BJ (cell line): ENCODE data around the gene GGACT. TPM values are rescaled to one million over a fixed set of nuclear protein-coding genes. Genes with fewer than 3 reads are reported as not detected.

Experiments
- CTCF ChIA-PET: fragments of 350-600 bp; formaldehyde crosslinking; extraction: SDS; loops from one replicate; lab custom pipeline; 2021; ENCODE audit warnings: antibody characterized with exemption, inconsistent platforms; lab: Yijun Ruan, JAX
- POLR2A ChIA-PET: fragments of 300-600 bp; sonication (Branson Sonifier 250); formaldehyde crosslinking; extraction: SDS; loops from one replicate; lab custom pipeline; 2021; ENCODE audit warnings: antibody characterized with exemption; lab: Charles Lee
- DNase-seq: peaks from one replicate; pipeline ENCODE4 v3.0.0-alpha.2; 2011; ENCODE audit warnings: low read depth
- H3K27me3 ChIP-seq: 2 replicates; pipeline ENCODE4 v1.6.0; 2011; ENCODE audit warnings: low read length; ENCODE audit not compliant: control insufficient read depth, insufficient read depth
- H3K36me3 ChIP-seq: 2 replicates; pipeline ENCODE4 v1.5.1; 2011; ENCODE audit warnings: low read length; ENCODE audit not compliant: control insufficient read depth, insufficient read depth
- H3K4me3 ChIP-seq: 2 replicates; pipeline ENCODE4 v1.5.1; 2011; ENCODE audit warnings: low read depth, mild to moderate bottlenecking, control low read depth, low read length
- CTCF ChIP-seq: IDR thresholded peaks from 2 replicates; pipeline ENCODE4 v1.5.1; 2011; ENCODE audit warnings: low read depth, mild to moderate bottlenecking, control low read depth, inconsistent platforms, low read length, moderate library complexity; ENCODE audit not compliant: insufficient read depth
- polyA plus RNA-seq: library from polyadenylated mRNA; depleted of rRNA; stranded (reverse); fragments of >200 nt; gene quantifications from 2 replicates; pipeline ENCODE4 v1.2.3, GENCODE V29; 2011

Gene GGACT
- polyA plus RNA-seq, 1 experiment, result 7.0 TPM

- Histone ChIP-seq H3K36me3 (no peaks in the 10 kb centered on the region), H3K27me3 (no peaks in the 10 kb centered on the region), H3K4me3 (no peak overlapping the region)
- no peak for DNase-seq
- TF ChIP-seq CTCF, result no peak
- ChIA-PET CTCF (interaction anchor here (1.1 kb wide), 1 partner anchor 15 kb away, joined by 3 read pairs; no protein-coding TSS in a partner anchor), POLR2A (no interaction called here)
Measured at GRCh38 chr13:100566543-100566942, 22.0 kb downstream of the GGACT start.

- H3K27me3 ChIP-seq, result no peaks in the 10 kb centered on the region
- TF ChIP-seq CTCF, result no peak
- ChIA-PET POLR2A (no interaction called here), CTCF (interaction anchor here (1.1 to 1.8 kb wide), 3 partner anchors 10 to 15 kb away, joined by 3 read pairs; no protein-coding TSS in a partner anchor)
- H3K4me3 ChIP-seq, result no peak overlapping the region
- H3K36me3 ChIP-seq, result no peaks in the 10 kb centered on the region
- no peak for DNase-seq
Measured at GRCh38 chr13:100565286-100565685, 23.3 kb downstream of the GGACT start.

GRCh38 chr13:100564444-100565223 lies 24.0 kb downstream of the GGACT start:
- no peaks in the 10 kb centered on the region for H3K27me3 ChIP-seq
- ChIA-PET POLR2A (no interaction called here), CTCF (interaction anchor here (1.0 to 1.8 kb wide), 3 partner anchors 10 to 908 kb away, joined by 3 read pairs; no protein-coding TSS in a partner anchor)
- H3K4me3 ChIP-seq, result no peak overlapping the region
- DNase-seq, result no peak
- TF ChIP-seq CTCF, result no peak
- no peaks in the 10 kb centered on the region for H3K36me3 ChIP-seq

GRCh38 chr13:100563779-100564178 lies 24.8 kb downstream of the GGACT start:
- no peak overlapping the region for H3K4me3 ChIP-seq
- POLR2A ChIA-PET, result no interaction called here
- TF ChIP-seq CTCF, result no peak
- no peak for DNase-seq
- CTCF ChIA-PET, result interaction anchor here (1.0 to 1.6 kb wide), 2 partner anchors 13 to 907 kb away, joined by 3 read pairs; no protein-coding TSS in a partner anchor
- no peaks in the 10 kb centered on the region for H3K27me3 ChIP-seq
- H3K36me3 ChIP-seq, result no peaks in the 10 kb centered on the region

GRCh38 chr13:100561599-100562204 lies 26.9 kb downstream of the GGACT start:
- TF ChIP-seq CTCF, result no peak
- ChIA-PET CTCF (interaction anchor here (0.6 to 4.4 kb wide), 3 partner anchors 9 to 15 kb away, joined by 3 to 26 read pairs (median 3); no protein-coding TSS in a partner anchor), POLR2A (no interaction called here)
- no peak for DNase-seq
- no peak overlapping the region for H3K4me3 ChIP-seq
- H3K36me3 ChIP-seq, result no peaks in the 10 kb centered on the region
- no peaks in the 10 kb centered on the region for H3K27me3 ChIP-seq
